Brain microvascular endothelial cell (primary cell): ENCODE data around the gene HAPSTR1.

Source experiments
- DNase-seq: peaks from one replicate; pipeline ENCODE4 v3.0.0-alpha.2; 2020
- H3K27ac ChIP-seq: fragments of 250-450 bp; sonication (Bioruptor Pico); 2 replicates; pipeline ENCODE4 v1.5.1; 2020; ENCODE audit warnings: mild to moderate bottlenecking, moderate library complexity
- H3K27me3 ChIP-seq: fragments of 250-450 bp; sonication (Bioruptor Pico); replicated peaks from 2 replicates; pipeline ENCODE4 v1.5.1; 2020; ENCODE audit warnings: mild to moderate bottlenecking
- H3K36me3 ChIP-seq: fragments of 250-450 bp; sonication (Bioruptor Pico); replicated peaks from 2 replicates; pipeline ENCODE4 v1.5.1; 2020; ENCODE audit warnings: mild to moderate bottlenecking
- H3K4me3 ChIP-seq: 2 replicates; pipeline ENCODE4 v1.5.1; 2011; ENCODE audit warnings: low read depth, mild to moderate bottlenecking, control low read depth, low read length, moderate library complexity
- in situ Hi-C: cut with HindIII; loops from 2 replicates; pipeline ENCODE4 v1.10.0; 2017; ENCODE audit warnings: low sequenced_read_pairs, low pct_ligation_motif_present
- TF ChIP-seq, protein P1 (sequence below): IDR thresholded peaks from 2 replicates; pipeline ENCODE4 v1.5.1; 2011; ENCODE audit warnings: low read depth, mild to moderate bottlenecking, moderate library complexity, low read length, control low read depth, inconsistent platforms; ENCODE audit errors: missing control alignments

HAPSTR1 gene

DNA sequence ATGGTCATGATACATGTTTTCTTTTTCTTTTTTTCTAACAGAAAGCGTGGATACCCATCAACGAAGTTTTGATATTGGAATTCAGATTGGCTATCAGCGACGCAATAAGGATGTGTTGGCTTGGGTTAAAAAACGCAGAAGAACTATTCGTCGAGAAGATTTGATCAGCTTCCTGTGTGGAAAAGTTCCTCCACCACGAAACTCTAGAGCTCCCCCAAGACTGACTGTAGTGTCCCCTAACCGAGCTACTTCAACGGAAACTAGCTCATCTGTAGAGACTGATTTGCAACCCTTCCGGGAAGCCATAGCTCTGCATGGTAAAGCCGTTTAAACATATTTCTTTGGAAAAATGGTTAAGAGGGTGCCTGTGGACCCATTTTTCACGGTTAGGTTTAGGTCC lies 11.5 kb downstream of the HAPSTR1 start:
- TF ChIP-seq, protein P1, sequence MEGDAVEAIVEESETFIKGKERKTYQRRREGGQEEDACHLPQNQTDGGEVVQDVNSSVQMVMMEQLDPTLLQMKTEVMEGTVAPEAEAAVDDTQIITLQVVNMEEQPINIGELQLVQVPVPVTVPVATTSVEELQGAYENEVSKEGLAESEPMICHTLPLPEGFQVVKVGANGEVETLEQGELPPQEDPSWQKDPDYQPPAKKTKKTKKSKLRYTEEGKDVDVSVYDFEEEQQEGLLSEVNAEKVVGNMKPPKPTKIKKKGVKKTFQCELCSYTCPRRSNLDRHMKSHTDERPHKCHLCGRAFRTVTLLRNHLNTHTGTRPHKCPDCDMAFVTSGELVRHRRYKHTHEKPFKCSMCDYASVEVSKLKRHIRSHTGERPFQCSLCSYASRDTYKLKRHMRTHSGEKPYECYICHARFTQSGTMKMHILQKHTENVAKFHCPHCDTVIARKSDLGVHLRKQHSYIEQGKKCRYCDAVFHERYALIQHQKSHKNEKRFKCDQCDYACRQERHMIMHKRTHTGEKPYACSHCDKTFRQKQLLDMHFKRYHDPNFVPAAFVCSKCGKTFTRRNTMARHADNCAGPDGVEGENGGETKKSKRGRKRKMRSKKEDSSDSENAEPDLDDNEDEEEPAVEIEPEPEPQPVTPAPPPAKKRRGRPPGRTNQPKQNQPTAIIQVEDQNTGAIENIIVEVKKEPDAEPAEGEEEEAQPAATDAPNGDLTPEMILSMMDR, result no peak
- H3K27ac ChIP-seq, result peak overlapping the region; percentile 68
- no peak overlapping the region for H3K4me3 ChIP-seq
- in situ Hi-C loops, result no loop called here
- H3K27me3 ChIP-seq, result no peaks in the 10 kb centered on the region
- H3K36me3 ChIP-seq, result peaks cover 76% of the 10 kb centered on the region
- no peak for DNase-seq

- no peak overlapping the region for H3K4me3 ChIP-seq
- H3K27me3 ChIP-seq, result no peaks in the 10 kb centered on the region
- in situ Hi-C loops, result no loop called here
- DNase-seq, result no peak
- no peak overlapping the region for H3K27ac ChIP-seq
- TF ChIP-seq, protein P1, result no peak
- peaks cover 78% of the 10 kb centered on the region for H3K36me3 ChIP-seq
These were observed 12.1 kb downstream of the HAPSTR1 start for GRCh38 chr16:9103546-9103945.

DNA sequence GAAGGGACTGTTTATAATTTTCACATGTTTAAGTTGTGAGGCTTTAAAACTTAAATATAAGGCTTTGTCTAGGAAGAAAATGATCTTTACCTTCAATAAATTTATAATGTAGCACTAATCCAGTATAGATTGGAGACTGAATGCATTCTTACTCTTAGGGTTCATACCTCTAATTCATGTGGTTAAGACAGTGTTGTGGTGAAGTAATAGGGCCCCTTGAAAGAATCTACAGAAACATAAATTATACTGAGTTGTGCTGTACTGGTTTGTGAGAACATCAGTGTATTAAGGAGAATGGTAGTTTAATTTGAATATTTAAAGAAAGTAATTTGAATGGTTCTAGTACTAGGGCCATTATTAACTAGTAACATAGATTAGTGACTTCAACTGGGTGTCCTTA lies 13.7 kb downstream of the HAPSTR1 start:
- no peaks in the 10 kb centered on the region for H3K27me3 ChIP-seq
- H3K36me3 ChIP-seq, result peaks cover 79% of the 10 kb centered on the region
- H3K27ac ChIP-seq, result no peak overlapping the region
- DNase-seq, result no peak
- in situ Hi-C loops, result no loop called here
- H3K4me3 ChIP-seq, result no peak overlapping the region
- TF ChIP-seq, protein P1, result no peak

- peak; percentile 52 for DNase-seq
- in situ Hi-C loops, result no loop called here
- no peak overlapping the region for H3K4me3 ChIP-seq
- TF ChIP-seq, protein P1, result no peak
- peak overlapping the region; percentile 38 for H3K27ac ChIP-seq
- no peaks in the 10 kb centered on the region for H3K27me3 ChIP-seq
- peaks cover 73% of the 10 kb centered on the region for H3K36me3 ChIP-seq
These were observed 15.9 kb downstream of the HAPSTR1 start for GRCh38 chr16:9107025-9107970.

GRCh38 chr16:9109255-9109654 lies 17.8 kb downstream of the HAPSTR1 start:
- TF ChIP-seq, protein P1, result no peak
- DNase-seq, result no peak
- Histone ChIP-seq H3K36me3 (peaks cover 56% of the 10 kb centered on the region), H3K4me3 (no peak overlapping the region), H3K27me3 (no peaks in the 10 kb centered on the region), H3K27ac (peak overlapping the region; percentile 66)
- in situ Hi-C loops, result no loop called here
